ENCODE data around the gene SCFD1. TPM values are rescaled to one million over a fixed set of nuclear protein-coding genes. Genes with fewer than 3 reads are reported as not detected.

Gene SCFD1
- total RNA-seq, 4 donors from 2014 or later: 93.4 to 148 (median 106) TPM

DNA sequence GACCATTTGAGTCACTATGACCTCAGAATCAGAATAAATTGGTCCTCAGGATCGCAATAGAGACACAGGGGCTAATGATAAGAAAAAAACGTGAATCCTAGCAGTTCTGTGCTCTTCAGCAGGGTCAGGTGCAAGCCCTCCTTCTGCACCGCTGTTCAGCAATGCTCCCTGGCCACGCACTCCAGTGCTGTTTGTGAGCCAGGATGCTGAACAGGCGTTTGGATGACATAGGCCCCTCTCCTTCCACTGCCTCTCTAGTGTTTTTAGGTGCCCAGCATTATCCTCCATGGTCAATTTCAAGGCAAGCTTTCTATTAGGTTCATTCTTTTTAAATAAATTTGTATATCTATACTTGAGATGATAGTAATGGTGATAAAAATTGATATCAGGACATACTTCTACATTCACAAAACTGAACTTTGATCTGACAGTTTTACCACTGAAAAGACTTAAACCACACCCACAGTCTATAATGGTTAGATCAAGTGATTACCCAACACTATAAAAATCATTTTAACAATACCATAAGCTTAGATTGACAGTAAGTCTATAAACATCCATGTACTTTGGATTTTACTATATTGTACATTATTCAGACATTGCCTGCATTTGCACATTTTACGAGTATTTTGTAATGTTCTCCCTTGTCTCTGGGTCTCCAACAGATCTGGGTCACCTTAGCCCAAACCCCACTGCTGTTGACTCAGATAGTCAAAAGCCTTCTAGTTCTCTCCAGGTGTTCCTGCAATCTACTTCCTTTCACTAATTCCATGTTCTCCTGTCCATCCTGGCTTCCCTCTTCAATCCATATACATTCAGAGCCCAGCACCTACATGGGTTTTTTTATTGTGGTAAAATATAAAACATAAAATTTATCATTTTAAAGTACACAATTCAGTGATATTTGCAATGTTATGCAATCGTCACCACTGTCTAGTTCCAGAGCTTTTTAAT, 137.3 kb downstream of the SCFD1 start:
- Histone ChIP-seq H3K9me3 (no peaks in the 10 kb centered on the region), H3K27ac (no peak overlapping the region), H3K4me1 (no peaks in the 10 kb centered on the region), H3K36me3 (no peaks in the 10 kb centered on the region), H3K4me3 (replicated peaks in 1 of 3) (no peak overlapping the region), H3K27me3 (no peaks in the 10 kb centered on the region)
- TF ChIP-seq POLR2A (IDR thresholded peaks at IDR 0.05): no peak
- TF ChIP-seq, protein P1, sequence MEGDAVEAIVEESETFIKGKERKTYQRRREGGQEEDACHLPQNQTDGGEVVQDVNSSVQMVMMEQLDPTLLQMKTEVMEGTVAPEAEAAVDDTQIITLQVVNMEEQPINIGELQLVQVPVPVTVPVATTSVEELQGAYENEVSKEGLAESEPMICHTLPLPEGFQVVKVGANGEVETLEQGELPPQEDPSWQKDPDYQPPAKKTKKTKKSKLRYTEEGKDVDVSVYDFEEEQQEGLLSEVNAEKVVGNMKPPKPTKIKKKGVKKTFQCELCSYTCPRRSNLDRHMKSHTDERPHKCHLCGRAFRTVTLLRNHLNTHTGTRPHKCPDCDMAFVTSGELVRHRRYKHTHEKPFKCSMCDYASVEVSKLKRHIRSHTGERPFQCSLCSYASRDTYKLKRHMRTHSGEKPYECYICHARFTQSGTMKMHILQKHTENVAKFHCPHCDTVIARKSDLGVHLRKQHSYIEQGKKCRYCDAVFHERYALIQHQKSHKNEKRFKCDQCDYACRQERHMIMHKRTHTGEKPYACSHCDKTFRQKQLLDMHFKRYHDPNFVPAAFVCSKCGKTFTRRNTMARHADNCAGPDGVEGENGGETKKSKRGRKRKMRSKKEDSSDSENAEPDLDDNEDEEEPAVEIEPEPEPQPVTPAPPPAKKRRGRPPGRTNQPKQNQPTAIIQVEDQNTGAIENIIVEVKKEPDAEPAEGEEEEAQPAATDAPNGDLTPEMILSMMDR (IDR thresholded peaks at IDR 0.05): no peak
- intact Hi-C loops (cut with DNase I): no loop called here
- 81 to 83% methylated on average over 7 of the region's 7 CpGs for WGBS, 2 donors
- no peak for DNase-seq

DNA sequence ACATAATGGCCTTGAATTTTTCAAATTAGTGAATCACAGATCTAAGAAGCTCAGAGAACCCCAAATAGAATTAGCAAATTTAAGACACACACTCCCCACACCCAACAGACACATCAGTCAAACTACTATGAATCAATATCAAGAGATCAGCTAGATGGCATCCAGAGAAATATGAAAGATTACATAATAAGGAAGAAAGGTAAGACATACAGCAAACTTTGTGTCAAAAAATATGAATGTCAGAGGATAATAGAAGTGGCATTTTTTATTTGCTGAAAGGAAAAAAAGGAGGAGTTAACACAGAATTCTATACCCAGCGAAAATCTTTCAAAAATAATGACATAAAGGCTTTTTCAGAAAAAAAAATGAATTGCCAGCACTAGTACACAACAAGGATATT, 141.8 kb downstream of the SCFD1 start:
- Histone ChIP-seq H3K27me3 (no peaks in the 10 kb centered on the region), H3K27ac (no peak overlapping the region), H3K36me3 (no peaks in the 10 kb centered on the region), H3K4me3 (replicated peaks in 1 of 3) (no peak overlapping the region), H3K9me3 (no peaks in the 10 kb centered on the region), H3K4me1 (no peaks in the 10 kb centered on the region)
- 51 to 55% methylated on average over 1 of the region's 1 CpG for WGBS, 2 donors
- TF ChIP-seq POLR2A (IDR thresholded peaks at IDR 0.05): no peak
- TF ChIP-seq, protein P1 (IDR thresholded peaks at IDR 0.05): no peak
- intact Hi-C loops (cut with DNase I): no loop called here
- DNase-seq: no peak

DNA sequence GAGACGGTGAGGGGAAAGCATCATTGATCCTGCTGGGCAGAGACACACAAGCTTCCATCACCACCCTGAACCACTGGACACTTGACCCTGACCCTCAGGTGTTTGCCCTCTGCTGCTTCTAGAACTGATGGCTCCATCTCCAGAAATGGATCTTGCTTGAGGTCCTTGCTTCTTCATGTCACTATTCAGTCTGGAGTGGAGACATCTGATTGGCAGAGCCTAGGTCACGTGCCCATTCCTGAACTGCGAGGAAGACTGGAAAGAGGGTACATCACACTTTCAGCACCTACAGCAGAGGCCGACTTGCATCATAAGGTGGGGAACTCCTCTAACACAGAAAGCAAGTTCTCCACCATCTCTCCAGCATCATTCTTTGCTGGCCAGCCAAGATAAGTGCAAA, 145.5 kb downstream of the SCFD1 start:
- no peaks in the 10 kb centered on the region for H3K36me3 ChIP-seq
- WGBS, 2 donors: 81 to 88% methylated on average over 4 of the region's 4 CpGs
- no peak overlapping the region for H3K4me3 ChIP-seq (replicated peaks in 1 of 3)
- DNase-seq: no peak
- H3K27ac ChIP-seq: no peak overlapping the region
- intact Hi-C loops (cut with DNase I): no loop called here
- no peaks in the 10 kb centered on the region for H3K4me1 ChIP-seq
- no peaks in the 10 kb centered on the region for H3K27me3 ChIP-seq
- TF ChIP-seq, protein P1 (IDR thresholded peaks at IDR 0.05): no peak
- TF ChIP-seq POLR2A (IDR thresholded peaks at IDR 0.05): no peak
- H3K9me3 ChIP-seq: no peaks in the 10 kb centered on the region

DNA sequence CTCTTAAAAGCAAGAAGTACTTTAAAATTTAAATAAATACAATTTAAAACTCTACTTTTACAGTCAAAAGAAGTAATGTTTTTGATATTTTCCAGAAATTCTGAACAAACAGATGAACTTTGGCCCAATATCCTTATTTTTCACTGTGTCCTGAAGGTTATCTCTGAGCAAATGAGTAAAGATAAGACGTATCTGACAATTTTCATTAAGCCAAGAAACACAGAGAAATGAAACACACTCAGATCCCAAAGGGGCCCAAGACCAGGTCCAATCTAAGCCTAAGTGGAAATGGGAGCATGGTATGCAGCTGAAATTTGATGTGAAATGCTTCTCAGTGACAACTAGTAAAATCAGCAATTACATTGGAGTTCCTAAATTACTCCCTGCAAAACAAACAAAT, 146.7 kb downstream of the SCFD1 start:
- DNase-seq: no peak
- intact Hi-C loops (cut with DNase I): no loop called here
- Histone ChIP-seq H3K36me3 (no peaks in the 10 kb centered on the region), H3K27me3 (no peaks in the 10 kb centered on the region), H3K9me3 (no peaks in the 10 kb centered on the region), H3K4me3 (replicated peaks in 1 of 3) (no peak overlapping the region), H3K4me1 (no peaks in the 10 kb centered on the region), H3K27ac (no peak overlapping the region)
- TF ChIP-seq, protein P1 (IDR thresholded peaks at IDR 0.05): no peak
- TF ChIP-seq POLR2A (IDR thresholded peaks at IDR 0.05): no peak
- WGBS, 2 donors: 66 to 81% methylated on average over 1 of the region's 1 CpG

DNA sequence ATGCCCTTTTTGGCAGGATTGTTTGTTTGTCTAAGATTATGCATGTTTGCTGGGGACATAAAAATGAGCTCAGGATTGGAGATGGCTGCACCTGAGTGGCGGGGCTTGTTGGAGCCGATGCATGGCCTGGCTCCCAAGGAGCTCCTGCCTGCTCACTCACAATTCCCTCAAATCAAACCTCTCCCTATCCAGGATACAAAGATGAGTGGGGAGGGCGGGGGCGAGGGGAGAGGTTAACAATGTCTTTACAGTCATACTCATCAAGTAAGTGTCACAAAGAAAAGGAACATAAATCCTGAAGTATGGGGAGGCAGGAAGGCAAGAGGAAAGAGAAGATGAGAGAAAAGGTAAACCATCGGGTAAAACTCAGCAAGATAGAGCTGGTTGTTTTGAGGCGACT, 148.3 kb downstream of the SCFD1 start:
- Histone ChIP-seq H3K9me3 (no peaks in the 10 kb centered on the region), H3K4me3 (replicated peaks in 1 of 3) (no peak overlapping the region), H3K27me3 (no peaks in the 10 kb centered on the region), H3K36me3 (no peaks in the 10 kb centered on the region), H3K27ac (no peak overlapping the region), H3K4me1 (no peaks in the 10 kb centered on the region)
- no peak for TF ChIP-seq POLR2A (IDR thresholded peaks at IDR 0.05)
- TF ChIP-seq, protein P1 (IDR thresholded peaks at IDR 0.05): no peak
- 87% methylated on average over 6 of the region's 6 CpGs for WGBS, 2 donors
- no peak for DNase-seq
- intact Hi-C loops (cut with DNase I): no loop called here
